Daoy (cell line): ENCODE results near the gene MGAT4A. TPM values are rescaled to one million over a fixed set of nuclear protein-coding genes. Genes with fewer than 3 reads are reported as not detected.
A peak's percentile ranks its signal among the peaks of the same experiment; 100 is the strongest.
"Not testable (repeated sequence)": the region's sequence is repeated elsewhere in the genome, so short reads cannot be mapped to it uniquely, and the experiment has no call there.

ENCODE experiments used
- DNase-seq: peaks from one replicate; pipeline ENCODE4 v3.0.0-alpha.2; 2015; ENCODE audit warnings: low read depth
- total RNA-seq: library from RNA; depleted of rRNA; stranded (reverse); fragments of >200 nt; shearing (Covaris generic); gene quantifications from 2 replicates; pipeline ENCODE4 v1.2.3, GENCODE V29; 2014

MGAT4A gene
- total RNA-seq, 1 experiment from 2014 or later: 7.7 TPM

- no peak for DNase-seq
Measured at GRCh38 chr2:98607741-98608115, 123.2 kb downstream of the MGAT4A start.

GRCh38 chr2:98607104-98607503 is 123.8 kb downstream of the MGAT4A start:
- no peak for DNase-seq

GRCh38 chr2:98606431-98606830 is 124.5 kb downstream of the MGAT4A start:
- DNase-seq: no peak

GRCh38 chr2:98605076-98605475 is 125.9 kb downstream of the MGAT4A start:
- no peak for DNase-seq

- no peak for DNase-seq
Measured at GRCh38 chr2:98604547-98604946, 126.4 kb downstream of the MGAT4A start.

- peak; percentile 25 for DNase-seq
Measured at GRCh38 chr2:98601532-98602132, 129.3 kb downstream of the MGAT4A start.

- DNase-seq: no peak
Measured at GRCh38 chr2:98598781-98599428, 132.0 kb downstream of the MGAT4A start.

- not testable (repeated sequence) for DNase-seq
Measured at GRCh38 chr2:98594665-98595064, 136.3 kb downstream of the MGAT4A start.

- no peak for DNase-seq
Measured at GRCh38 chr2:98592565-98592964, 138.4 kb downstream of the MGAT4A start.

GRCh38 chr2:98589489-98589888 is 141.4 kb downstream of the MGAT4A start:
- DNase-seq: no peak

- DNase-seq: no peak
Measured at GRCh38 chr2:98588880-98589431, 142.0 kb downstream of the MGAT4A start.

GRCh38 chr2:98586551-98587140 is 144.3 kb downstream of the MGAT4A start:
- DNase-seq: no peak

- no peak for DNase-seq
Measured at GRCh38 chr2:98585386-98585785, 145.5 kb downstream of the MGAT4A start.

GRCh38 chr2:98583816-98584618 is 146.9 kb downstream of the MGAT4A start:
- DNase-seq: no peak

- DNase-seq: no peak
Measured at GRCh38 chr2:98583276-98583675, 147.7 kb downstream of the MGAT4A start.

GRCh38 chr2:98582523-98582922 is 148.4 kb downstream of the MGAT4A start:
- DNase-seq: no peak

- DNase-seq: no peak
Measured at GRCh38 chr2:98580656-98581284, 150.2 kb downstream of the MGAT4A start.

GRCh38 chr2:98579926-98580325 is 151.0 kb downstream of the MGAT4A start:
- DNase-seq: no peak

GRCh38 chr2:98578231-98578630 is 152.7 kb downstream of the MGAT4A start:
- DNase-seq: no peak

- DNase-seq: no peak
Measured at GRCh38 chr2:98577313-98577712, 153.6 kb downstream of the MGAT4A start.

GRCh38 chr2:98576666-98577312 is 154.1 kb downstream of the MGAT4A start:
- no peak for DNase-seq
